ENCODE data around the gene METTL21A.

Gene METTL21A

DNA sequence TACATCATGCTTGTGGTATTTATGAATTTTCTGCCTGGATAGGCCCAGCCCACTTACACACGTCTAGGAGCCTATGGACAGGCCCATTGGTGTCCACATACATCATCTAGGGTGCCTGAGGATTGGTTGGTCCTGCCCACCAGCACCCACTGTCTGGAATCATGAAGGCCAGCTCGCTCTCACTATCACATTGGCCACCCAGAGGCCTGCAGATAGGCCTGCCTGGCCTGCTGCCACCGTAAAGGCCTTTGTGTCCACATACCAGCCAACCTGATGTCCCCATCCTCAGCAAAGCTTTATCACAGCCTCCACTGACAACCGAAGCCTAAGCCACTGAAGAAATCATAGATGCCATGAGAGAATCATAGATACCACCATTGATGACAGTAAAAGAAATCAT lies 40.2 kb downstream of the METTL21A start:
- Histone ChIP-seq H3K79me2 (ENCODE audit: low read length) (peaks cover 5% of the 10 kb centered on the region), H3K9ac (ENCODE audit: low read length) (no peak overlapping the region), H3K27me3 (ENCODE audit: low read depth, low read length) (no peaks in the 10 kb centered on the region), H3K4me1 (ENCODE audit: low read length) (no peaks in the 10 kb centered on the region), H3K9me3 (ENCODE audit: insufficient read depth, low read length) (no peaks in the 10 kb centered on the region), H3K4me3 (ENCODE audit: low read length) (no peak overlapping the region), H4K20me1 (ENCODE audit: insufficient read depth, low read length) (no peaks in the 10 kb centered on the region), H3K4me2 (ENCODE audit: low read length) (no peak overlapping the region), H3K36me3 (replicated peaks; ENCODE audit: low read depth, low read length) (peaks cover 75% of the 10 kb centered on the region), H2AFZ (ENCODE audit: low read depth, low read length) (no peak overlapping the region), H3K27ac (ENCODE audit: low read length) (no peak overlapping the region)
- TF ChIP-seq EZH2phosphoT487 (IDR thresholded peaks at IDR 0.05; ENCODE audit: low read depth) (no peak), CTCF (IDR thresholded peaks at IDR 0.05; ENCODE audit: low read depth, low read length) (no peak)

DNA sequence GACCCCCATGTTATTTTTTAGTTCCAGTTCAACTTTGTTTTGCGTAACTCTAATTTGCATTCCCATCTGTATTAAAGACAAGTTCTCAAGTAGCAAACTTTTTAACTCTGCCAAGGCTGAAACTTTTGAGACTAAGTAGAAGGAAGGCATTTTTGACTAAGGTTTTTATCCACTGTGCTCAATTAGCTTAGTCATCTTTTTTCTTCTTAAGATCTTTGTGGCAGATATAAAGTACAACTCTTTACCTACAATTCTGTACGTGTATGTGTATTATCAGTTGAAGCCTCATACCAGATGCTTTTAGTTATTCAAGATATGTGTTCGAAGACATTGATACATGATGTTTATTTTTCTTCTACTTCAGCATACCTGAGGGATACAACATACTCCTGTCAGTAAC lies 53.8 kb downstream of the METTL21A start:
- Histone ChIP-seq H3K9ac (ENCODE audit: low read length) (no peak overlapping the region), H3K9me3 (ENCODE audit: insufficient read depth, low read length) (no peaks in the 10 kb centered on the region), H3K36me3 (replicated peaks; ENCODE audit: low read depth, low read length) (peaks cover 49% of the 10 kb centered on the region), H4K20me1 (ENCODE audit: insufficient read depth, low read length) (no peaks in the 10 kb centered on the region), H3K27me3 (ENCODE audit: low read depth, low read length) (no peaks in the 10 kb centered on the region), H3K4me2 (ENCODE audit: low read length) (0 out of 2 replicates have a peak overlapping the region, but pooled peaks have one; percentile 6), H3K79me2 (ENCODE audit: low read length) (no peaks in the 10 kb centered on the region), H2AFZ (ENCODE audit: low read depth, low read length) (no peak overlapping the region), H3K27ac (ENCODE audit: low read length) (peak overlapping the region; percentile 27), H3K4me1 (ENCODE audit: low read length) (peaks cover 6% of the 10 kb centered on the region), H3K4me3 (ENCODE audit: low read length) (no peak overlapping the region)
- TF ChIP-seq CTCF (IDR thresholded peaks at IDR 0.05; ENCODE audit: low read depth, low read length) (no peak), EZH2phosphoT487 (IDR thresholded peaks at IDR 0.05; ENCODE audit: low read depth) (no peak)

DNA sequence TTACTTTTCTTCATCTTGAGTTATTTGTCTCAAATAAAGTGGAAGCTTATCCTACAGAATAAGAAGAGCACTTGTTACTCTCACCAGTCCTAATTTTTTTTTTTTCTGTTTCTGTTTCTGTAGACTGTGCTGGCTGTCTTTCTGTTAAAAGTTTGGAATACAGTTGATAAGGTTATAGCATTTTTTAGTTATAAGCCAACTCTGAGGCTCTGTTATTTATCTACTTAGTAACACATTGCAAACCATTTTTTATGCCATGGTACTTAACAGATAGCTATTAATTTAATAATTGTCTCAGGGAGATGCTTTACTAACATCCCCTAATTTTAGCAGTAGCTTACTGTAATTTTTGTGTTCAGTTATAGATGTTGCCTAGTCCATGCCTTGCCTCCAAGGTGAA lies 57.5 kb downstream of the METTL21A start:
- Histone ChIP-seq H3K4me2 (ENCODE audit: low read length) (no peak overlapping the region), H3K79me2 (ENCODE audit: low read length) (no peaks in the 10 kb centered on the region), H3K27me3 (ENCODE audit: low read depth, low read length) (no peaks in the 10 kb centered on the region), H3K9ac (ENCODE audit: low read length) (no peak overlapping the region), H3K4me1 (ENCODE audit: low read length) (peaks cover 6% of the 10 kb centered on the region), H3K36me3 (replicated peaks; ENCODE audit: low read depth, low read length) (peaks cover 42% of the 10 kb centered on the region), H3K9me3 (ENCODE audit: insufficient read depth, low read length) (no peaks in the 10 kb centered on the region), H2AFZ (ENCODE audit: low read depth, low read length) (no peak overlapping the region), H4K20me1 (ENCODE audit: insufficient read depth, low read length) (no peaks in the 10 kb centered on the region), H3K4me3 (ENCODE audit: low read length) (no peak overlapping the region), H3K27ac (ENCODE audit: low read length) (no peak overlapping the region)
- no peak for TF ChIP-seq EZH2phosphoT487 (IDR thresholded peaks at IDR 0.05; ENCODE audit: low read depth)
- TF ChIP-seq CTCF (IDR thresholded peaks at IDR 0.05; ENCODE audit: low read depth, low read length) = no peak

- Histone ChIP-seq H3K79me2 (ENCODE audit: low read length) (no peaks in the 10 kb centered on the region), H3K4me1 (ENCODE audit: low read length) (no peaks in the 10 kb centered on the region), H3K4me3 (ENCODE audit: low read length) (no peak overlapping the region), H2AFZ (ENCODE audit: low read depth, low read length) (no peak overlapping the region), H3K9me3 (ENCODE audit: insufficient read depth, low read length) (no peaks in the 10 kb centered on the region), H3K27me3 (ENCODE audit: low read depth, low read length) (no peaks in the 10 kb centered on the region), H3K36me3 (replicated peaks; ENCODE audit: low read depth, low read length) (peaks cover 49% of the 10 kb centered on the region), H3K4me2 (ENCODE audit: low read length) (no peak overlapping the region), H3K27ac (ENCODE audit: low read length) (no peak overlapping the region), H3K9ac (ENCODE audit: low read length) (no peak overlapping the region), H4K20me1 (ENCODE audit: insufficient read depth, low read length) (no peaks in the 10 kb centered on the region)
- TF ChIP-seq CTCF (IDR thresholded peaks at IDR 0.05; ENCODE audit: low read depth, low read length) = no peak
- TF ChIP-seq EZH2phosphoT487 (IDR thresholded peaks at IDR 0.05; ENCODE audit: low read depth) = no peak
Measured at GRCh38 chr2:207565736-207566500, 59.3 kb downstream of the METTL21A start.
